HFF-Myc (cell line): ENCODE measurements around the gene SPAAR.

Source experiments
- DNase-seq: peaks from one replicate; pipeline ENCODE4 v3.0.0-alpha.2; 2011; ENCODE audit warnings: low read depth; ENCODE audit errors: extremely low read depth
- H3K4me3 ChIP-seq: replicated peaks from 2 replicates; pipeline ENCODE4 v1.5.1; 2011; ENCODE audit warnings: low read depth, mild to moderate bottlenecking, control low read depth, low read length
- CTCF ChIP-seq: IDR thresholded peaks from 2 replicates; pipeline ENCODE4 v1.5.1; 2012; ENCODE audit warnings: mild to moderate bottlenecking, low read depth, low read length, control low read depth; ENCODE audit errors: missing control alignments

Gene SPAAR

GRCh38 chr9:35945341-35946018, 36.2 kb downstream of the SPAAR start:
- H3K4me3 ChIP-seq = no peak overlapping the region
- peak; percentile 94 for TF ChIP-seq CTCF
- DNase-seq = peak; percentile 72

- no peak for DNase-seq
- TF ChIP-seq CTCF = no peak
- H3K4me3 ChIP-seq = no peak overlapping the region
Measured at GRCh38 chr9:35948451-35948850, 39.2 kb downstream of the SPAAR start.

GRCh38 chr9:35948901-35949318, 39.6 kb downstream of the SPAAR start:
- TF ChIP-seq CTCF = no peak
- H3K4me3 ChIP-seq = no peak overlapping the region
- no peak for DNase-seq

- H3K4me3 ChIP-seq = no peak overlapping the region
- DNase-seq = no peak
- TF ChIP-seq CTCF = no peak
Measured at GRCh38 chr9:35951736-35952135, 42.4 kb downstream of the SPAAR start.

- no peak overlapping the region for H3K4me3 ChIP-seq
- no peak for TF ChIP-seq CTCF
- no peak for DNase-seq
Measured at GRCh38 chr9:35952526-35953191, 43.4 kb downstream of the SPAAR start.

- peak; percentile 85 for TF ChIP-seq CTCF
- peak; percentile 74 for DNase-seq
- H3K4me3 ChIP-seq = no peak overlapping the region
Measured at GRCh38 chr9:35954942-35955546, 45.8 kb downstream of the SPAAR start.
